Right atrium auricular region (tissue), 2 donors: ENCODE data around the gene HIGD1A. TPM values are rescaled to one million over a fixed set of nuclear protein-coding genes. Genes with fewer than 3 reads are reported as not detected.

Experiments
- DNase-seq: peaks from one replicate; pipeline ENCODE4 v3.0.0-alpha.2; 2019; ENCODE audit warnings: low spot score
- H3K27ac ChIP-seq, 2 donors: fragments of 200-600 bp; sonication (generic); 1 replicate in 1 of 2; 2 replicates in 1 of 2; pipeline ENCODE4 v1.5.1; 2016 to 2019
- H3K27me3 ChIP-seq, 2 donors: fragments of 200-600 bp; sonication (generic); one replicate each; pipeline versions ENCODE4 v1.5.1 to v1.6.0; 2017 to 2019
- H3K36me3 ChIP-seq: fragments of 200-600 bp; sonication (generic); one replicate; pipeline ENCODE4 v1.5.1; 2016
- H3K4me1 ChIP-seq, 2 donors: fragments of 200-600 bp; sonication (generic); one replicate each; pipeline versions ENCODE4 v1.5.1 to v1.6.0; 2017 to 2019
- H3K4me3 ChIP-seq, 2 donors: fragments of 200-600 bp; sonication (generic); 1 replicate in 1 of 2; 2 replicates in 1 of 2; pipeline ENCODE4 v1.5.1; 2017 to 2019; ENCODE audit warnings: mild to moderate bottlenecking in 1 of 2, moderate library complexity in 1 of 2
- H3K9me3 ChIP-seq, 2 donors: fragments of 200-600 bp; sonication (generic); one replicate each; pipeline ENCODE4 v1.5.1; 2019
- total RNA-seq, 2 donors: library from RNA; depleted of rRNA; stranded (reverse); fragments of >200 nt; gene quantifications; one replicate each; pipeline ENCODE4 v1.1.0, GENCODE V29; 2016
- TF ChIP-seq, protein P1 (sequence below), 2 donors: fragments of 200-600 bp; sonication (generic); IDR thresholded peaks; one replicate each; pipeline ENCODE4 v1.5.1; 2019; ENCODE audit warnings: antibody characterized with exemption in 2 of 2

The HIGD1A gene
- total RNA-seq, 2 donors from 2014 or later, result 213 to 299 TPM

DNA sequence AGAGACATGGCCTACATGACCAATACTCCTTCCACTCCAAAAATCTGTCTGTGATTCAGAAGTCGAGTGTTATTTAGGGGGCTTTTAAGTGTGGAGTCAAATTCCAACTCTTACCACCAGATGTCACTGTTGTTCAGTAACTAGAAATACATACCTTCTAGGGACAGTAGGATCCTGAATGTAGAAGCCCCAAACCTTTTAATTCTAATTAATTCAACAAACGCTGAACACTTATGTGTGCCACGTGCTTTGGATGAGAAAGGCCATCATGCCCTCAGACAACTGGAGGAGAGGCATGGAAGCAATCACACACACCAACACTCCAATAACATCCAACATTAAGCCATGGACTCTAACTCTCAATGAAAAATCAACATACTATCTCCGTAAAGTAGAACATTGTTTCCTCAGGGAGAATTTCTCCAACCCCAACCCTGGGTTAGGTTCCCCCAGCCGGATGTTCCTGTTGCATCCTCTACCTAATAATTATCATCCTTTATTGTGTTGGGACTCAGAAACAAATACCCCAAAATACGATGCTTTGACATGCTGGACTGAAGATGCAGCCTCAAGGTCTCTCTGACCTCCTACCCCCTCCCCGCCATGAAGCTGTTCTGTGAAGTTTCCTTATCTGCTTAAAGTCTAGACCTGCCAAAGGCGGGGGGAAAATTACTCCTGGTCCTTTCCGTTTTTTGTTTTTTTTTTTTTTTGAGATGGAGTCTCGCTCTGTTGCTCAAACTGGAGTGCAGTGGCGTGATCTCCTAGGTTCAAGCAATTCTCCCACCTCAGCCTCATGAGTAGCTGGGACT is 23.2 kb downstream of the HIGD1A start:
- no peak overlapping the region for H3K4me3 ChIP-seq
- TF ChIP-seq, protein P1, sequence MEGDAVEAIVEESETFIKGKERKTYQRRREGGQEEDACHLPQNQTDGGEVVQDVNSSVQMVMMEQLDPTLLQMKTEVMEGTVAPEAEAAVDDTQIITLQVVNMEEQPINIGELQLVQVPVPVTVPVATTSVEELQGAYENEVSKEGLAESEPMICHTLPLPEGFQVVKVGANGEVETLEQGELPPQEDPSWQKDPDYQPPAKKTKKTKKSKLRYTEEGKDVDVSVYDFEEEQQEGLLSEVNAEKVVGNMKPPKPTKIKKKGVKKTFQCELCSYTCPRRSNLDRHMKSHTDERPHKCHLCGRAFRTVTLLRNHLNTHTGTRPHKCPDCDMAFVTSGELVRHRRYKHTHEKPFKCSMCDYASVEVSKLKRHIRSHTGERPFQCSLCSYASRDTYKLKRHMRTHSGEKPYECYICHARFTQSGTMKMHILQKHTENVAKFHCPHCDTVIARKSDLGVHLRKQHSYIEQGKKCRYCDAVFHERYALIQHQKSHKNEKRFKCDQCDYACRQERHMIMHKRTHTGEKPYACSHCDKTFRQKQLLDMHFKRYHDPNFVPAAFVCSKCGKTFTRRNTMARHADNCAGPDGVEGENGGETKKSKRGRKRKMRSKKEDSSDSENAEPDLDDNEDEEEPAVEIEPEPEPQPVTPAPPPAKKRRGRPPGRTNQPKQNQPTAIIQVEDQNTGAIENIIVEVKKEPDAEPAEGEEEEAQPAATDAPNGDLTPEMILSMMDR (IDR thresholded peaks at IDR 0.05), result peak; percentile 66 to 89
- no peaks in the 10 kb centered on the region for H3K9me3 ChIP-seq
- H3K36me3 ChIP-seq, result peaks cover 21% of the 10 kb centered on the region
- peak overlapping the region in 1 of 2 donors; percentile 46 for H3K27ac ChIP-seq
- no peaks in the 10 kb centered on the region for H3K27me3 ChIP-seq
- H3K4me1 ChIP-seq, result peaks cover 0 to 19% of the 10 kb centered on the region in 2 donors
- peak; percentile 26 for DNase-seq

DNA sequence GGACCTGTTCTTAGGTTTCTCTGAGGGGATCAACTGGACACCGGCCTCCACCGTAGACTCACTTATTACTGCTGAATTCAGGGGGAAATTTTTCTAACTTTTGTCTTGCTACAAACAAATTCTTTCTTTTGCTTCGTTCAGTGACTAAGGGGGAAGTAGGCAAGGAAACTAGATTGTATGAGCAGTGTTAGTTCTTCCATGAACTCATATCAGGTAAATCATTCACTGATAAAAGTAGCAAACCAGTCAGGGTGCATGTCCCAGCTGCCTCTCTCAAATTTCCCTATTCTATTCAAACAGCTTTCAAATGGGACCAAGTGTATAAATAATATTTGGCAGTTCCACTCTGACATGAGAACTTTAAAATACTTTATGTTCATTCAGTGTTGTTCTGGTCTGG is 23.9 kb downstream of the HIGD1A start:
- Histone ChIP-seq H3K27ac (peak overlapping the region; percentile 46 to 71), H3K36me3 (peaks cover 14% of the 10 kb centered on the region), H3K27me3 (no peaks in the 10 kb centered on the region), H3K4me1 (peaks cover 0 to 19% of the 10 kb centered on the region in 2 donors), H3K9me3 (no peaks in the 10 kb centered on the region), H3K4me3 (no peak overlapping the region)
- DNase-seq, result no peak
- TF ChIP-seq, protein P1 (IDR thresholded peaks at IDR 0.05), result no peak

DNA sequence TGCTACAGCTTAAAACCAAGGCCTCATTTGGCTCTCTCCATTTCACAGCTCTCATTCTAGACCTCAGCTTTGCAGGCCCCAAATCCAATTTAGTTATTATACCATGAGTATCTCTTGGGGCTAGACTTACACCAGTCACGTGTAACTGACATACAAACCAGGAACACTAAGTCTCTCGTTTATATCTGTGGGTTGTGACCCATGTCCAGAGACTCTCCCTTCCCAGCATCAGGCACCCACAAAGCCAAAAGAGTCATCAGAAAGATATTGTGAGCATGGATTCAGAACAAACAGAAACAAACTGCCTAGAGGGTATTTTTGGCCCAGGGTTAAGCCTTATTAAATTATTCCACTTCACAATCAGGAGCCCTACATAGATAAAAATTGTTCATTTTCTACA is 25.6 kb downstream of the HIGD1A start:
- Histone ChIP-seq H3K9me3 (no peaks in the 10 kb centered on the region), H3K4me3 (no peak overlapping the region), H3K4me1 (peaks cover 0 to 22% of the 10 kb centered on the region in 2 donors), H3K27ac (peak overlapping the region; percentile 41 to 71), H3K27me3 (no peaks in the 10 kb centered on the region), H3K36me3 (peaks cover 10% of the 10 kb centered on the region)
- DNase-seq, result peak; percentile 64
- TF ChIP-seq, protein P1 (IDR thresholded peaks at IDR 0.05), result no peak

DNA sequence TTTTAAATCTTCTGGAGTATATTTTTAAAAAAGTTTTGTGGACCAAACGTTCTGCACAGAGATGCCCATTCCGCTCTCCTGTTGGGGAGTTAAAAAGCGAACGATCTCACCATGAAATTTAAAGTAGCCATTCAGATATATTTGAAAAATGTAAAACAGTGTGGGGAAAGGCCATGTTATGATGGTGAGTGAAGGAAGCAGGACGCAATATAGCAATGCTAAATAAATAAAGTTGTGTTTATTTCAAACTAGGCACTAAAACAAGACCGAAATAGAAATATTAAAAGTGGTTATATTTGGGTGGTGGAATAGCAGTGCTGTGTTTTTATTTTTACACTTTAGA is 30.9 kb downstream of the HIGD1A start:
- Histone ChIP-seq H3K4me1 (peaks cover 0 to 18% of the 10 kb centered on the region in 2 donors), H3K4me3 (peak overlapping the region; percentile 34 to 54), H3K27ac (peak overlapping the region; percentile 49 to 63), H3K9me3 (no peaks in the 10 kb centered on the region), H3K36me3 (no peaks in the 10 kb centered on the region), H3K27me3 (no peaks in the 10 kb centered on the region)
- TF ChIP-seq, protein P1 (IDR thresholded peaks at IDR 0.05), result no peak
- DNase-seq, result no peak

DNA sequence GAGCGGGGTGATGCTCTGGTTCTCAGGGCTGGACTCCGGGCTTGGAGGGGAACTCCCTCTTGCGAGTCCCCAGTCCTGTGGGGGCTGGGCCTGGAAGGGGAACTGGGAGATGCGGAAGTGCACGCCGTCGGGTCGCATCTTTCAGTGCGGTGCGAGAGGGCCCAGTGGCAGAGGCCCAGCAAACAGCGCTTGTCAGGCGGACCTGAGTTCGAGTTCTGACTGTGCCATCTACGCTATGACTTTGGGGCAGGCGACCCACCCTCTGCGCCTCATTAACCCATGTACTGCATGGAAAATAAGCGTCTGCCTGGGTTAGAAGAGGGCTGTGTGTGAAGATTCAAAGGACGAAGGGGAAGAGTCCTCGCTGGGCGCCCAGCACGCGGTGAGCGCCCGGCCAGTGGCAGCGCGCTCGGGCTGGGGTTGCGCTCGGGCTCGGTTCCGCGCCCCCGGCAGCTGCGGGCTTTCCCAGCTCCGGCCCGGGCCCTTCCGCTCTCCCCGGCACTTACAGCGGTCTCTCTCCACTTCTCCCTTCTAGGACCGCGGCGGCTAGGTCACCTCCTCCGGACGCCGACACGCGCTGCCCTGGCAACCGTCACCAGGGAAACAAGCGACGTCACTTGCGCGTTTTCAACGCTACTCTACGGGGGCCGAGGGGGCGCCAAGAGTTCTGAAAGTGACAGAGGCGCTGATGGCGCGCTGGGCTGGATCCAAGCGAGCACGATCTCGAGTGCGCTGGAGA is 31.5 kb downstream of the HIGD1A start, which contains the start of gene CCDC13:
Gene CCDC13 (minus strand): TSS at position 584 of the 739 bp plus-strand sequence. CDS start 14,908 bp downstream, outside the sequence.
- H3K27ac ChIP-seq, result peak within 1 kb of the TSS; percentile 49 to 63
- peak; percentile 97 for DNase-seq
- peaks cover 0 to 13% of the 10 kb centered on the region in 2 donors for H3K4me1 ChIP-seq
- no peaks in the 10 kb centered on the region for H3K27me3 ChIP-seq
- H3K36me3 ChIP-seq, result no peaks in the 10 kb centered on the region
- peak within 1 kb of the TSS; percentile 34 to 54 for H3K4me3 ChIP-seq
- H3K9me3 ChIP-seq, result no peaks in the 10 kb centered on the region
- TF ChIP-seq, protein P1 (IDR thresholded peaks at IDR 0.05), result peak in 1 of 2 donors; percentile 8
